HepG2 (cell line): Measurements from ENCODE around the gene C2orf81. TPM values are rescaled to one million over a fixed set of nuclear protein-coding genes. Genes with fewer than 3 reads are reported as not detected.
"Not testable (repeated sequence)": the region's sequence is repeated elsewhere in the genome, so short reads cannot be mapped to it uniquely, and the experiment has no call there.

Source experiments
- ARID3A ChIP-seq: IDR thresholded peaks from 2 replicates; pipeline ENCODE4 v1.6.1; 2012; ENCODE audit warnings: low read depth, low read length, improper control_type of control experiment
- CCDC6 ChIP-seq: sonication (generic); formaldehyde crosslinking; IDR thresholded peaks from 2 replicates; pipeline ENCODE4 v1.8.1; 2022; ENCODE audit warnings: mild to moderate bottlenecking, missing genetic modification reagents, moderate library complexity
- CREB1 ChIP-seq, 2 experiments: fragments of 450-650 bp in 1 of 2; IDR thresholded peaks; 2 replicates each; pipeline ENCODE4 v1.6.1; 2016 to 2017; ENCODE audit warnings: control low read depth in 1 of 2, mild to moderate bottlenecking in 1 of 2, missing compliant biosample characterization in 1 of 2, missing genetic modification characterization in 1 of 2
- HINFP ChIP-seq: sonication (generic); formaldehyde crosslinking; IDR thresholded peaks from 2 replicates; pipeline ENCODE4 v1.4.0; 2020; ENCODE audit warnings: low read depth, mild to moderate bottlenecking, missing genetic modification reagents
- HNF1A ChIP-seq, 2 experiments: sonication (generic) in 1 of 2; formaldehyde crosslinking in 1 of 2; IDR thresholded peaks; 2 replicates each; pipeline versions ENCODE4 v1.4.0 to v1.6.1; 2016 to 2020; ENCODE audit warnings: borderline replicate concordance in 1 of 2, low read depth in 1 of 2, mild to moderate bottlenecking in 1 of 2, missing genetic modification reagents in 1 of 2
- KDM1A ChIP-seq: IDR thresholded peaks from 2 replicates; pipeline ENCODE4 v1.6.1; 2016; ENCODE audit warnings: missing compliant biosample characterization
- PHF21A ChIP-seq: sonication (generic); formaldehyde crosslinking; IDR thresholded peaks from 2 replicates; pipeline ENCODE4 v1.5.0; 2020; ENCODE audit warnings: mild to moderate bottlenecking, missing genetic modification reagents
- POGZ ChIP-seq: sonication (generic); formaldehyde crosslinking; IDR thresholded peaks from 2 replicates; pipeline ENCODE4 v1.4.0; 2020; ENCODE audit warnings: mild to moderate bottlenecking, missing genetic modification reagents
- RCOR2 ChIP-seq: IDR thresholded peaks from 2 replicates; pipeline ENCODE4 v1.6.1; 2016; ENCODE audit warnings: missing biosample characterization, missing genetic modification reagents
- SMC3 ChIP-seq: IDR thresholded peaks from 2 replicates; pipeline ENCODE4 v1.6.1; 2011; ENCODE audit warnings: low read length, improper control_type of control experiment
- TARDBP ChIP-seq: sonication (generic); formaldehyde crosslinking; IDR thresholded peaks from 2 replicates; pipeline ENCODE4 v1.8.0; 2022; ENCODE audit warnings: mild to moderate bottlenecking, missing genetic modification reagents
- TBP ChIP-seq: sonication (generic); formaldehyde crosslinking; IDR thresholded peaks from 2 replicates; pipeline ENCODE4 v1.5.0; 2020; ENCODE audit warnings: missing genetic modification reagents
- TBX2 ChIP-seq: sonication (generic); formaldehyde crosslinking; IDR thresholded peaks from 2 replicates; pipeline ENCODE4 v1.5.0; 2020; ENCODE audit warnings: missing genetic modification reagents, mild to moderate bottlenecking, borderline replicate concordance
- ZNF121 ChIP-seq: sonication (generic); formaldehyde crosslinking; IDR thresholded peaks from 2 replicates; pipeline ENCODE4 v1.5.0; 2020; ENCODE audit warnings: mild to moderate bottlenecking, missing genetic modification reagents
- ZNF264 ChIP-seq: sonication (generic); formaldehyde crosslinking; IDR thresholded peaks from 2 replicates; pipeline ENCODE4 v1.4.0; 2020; ENCODE audit warnings: missing genetic modification reagents
- ZNF292 ChIP-seq: sonication (generic); formaldehyde crosslinking; IDR thresholded peaks from 2 replicates; pipeline ENCODE4 v1.8.1; 2022; ENCODE audit warnings: mild to moderate bottlenecking, low read depth, missing genetic modification reagents, borderline replicate concordance
- ZNF350 ChIP-seq: sonication (generic); formaldehyde crosslinking; IDR thresholded peaks from 2 replicates; pipeline ENCODE4 v1.4.0; 2020; ENCODE audit warnings: mild to moderate bottlenecking, low read depth, missing genetic modification reagents, borderline replicate concordance
- ZNF451 ChIP-seq: sonication (generic); formaldehyde crosslinking; IDR thresholded peaks from 2 replicates; pipeline ENCODE4 v1.5.0; 2020; ENCODE audit warnings: mild to moderate bottlenecking, missing genetic modification reagents
- ZNF775 ChIP-seq: sonication (generic); formaldehyde crosslinking; IDR thresholded peaks from 2 replicates; pipeline ENCODE4 v1.4.0; 2020; ENCODE audit warnings: missing genetic modification reagents, mild to moderate bottlenecking, moderate library complexity, borderline replicate concordance
- ZNF782 ChIP-seq: sonication (generic); formaldehyde crosslinking; IDR thresholded peaks from 2 replicates; pipeline ENCODE4 v1.4.0; 2020; ENCODE audit warnings: missing genetic modification reagents, mild to moderate bottlenecking, borderline replicate concordance
- ZSCAN22 ChIP-seq: sonication (generic); formaldehyde crosslinking; IDR thresholded peaks from 2 replicates; pipeline ENCODE4 v1.4.0; 2020; ENCODE audit warnings: mild to moderate bottlenecking, missing genetic modification reagents
- polyA plus RNA-seq, 8 experiments: library from polyadenylated mRNA; depleted of rRNA in 3 of 8; stranded (reverse) in 7 of 8; unstranded in 1 of 8; fragments of >200 nt; fragmentation: Illumina TruSeq in 4 of 8; extraction: Trizol in 4 of 8; gene quantifications; 2 replicates each; pipeline versions ENCODE4 v1.2.1 to v1.2.3, GENCODE V29; 2011 to 2016; ENCODE audit warnings: low read depth in 4 of 8, missing spikeins in 1 of 8, mixed read lengths in 1 of 8; ENCODE audit not compliant: insufficient read depth in 1 of 8
- total RNA-seq, 5 experiments: library from RNA; depleted of rRNA; stranded (reverse); fragments of >200 nt; fragmentation: Illumina TruSeq; extraction: Trizol; gene quantifications; 2 replicates each; pipeline ENCODE4 v1.2.3, GENCODE V29; 2016; ENCODE audit warnings: low read depth in 1 of 5

C2orf81 gene
- total and polyA plus RNA-seq, 2 of the 13 experiments (the other 11 are each of a cell fraction or from before 2014, with no cell fraction given) = 0.15 to 0.17 TPM

GRCh38 chr2:74442483-74443297 lies 21.3 kb upstream of the C2orf81 start (continued):
- TF ChIP-seq TBX2 (CRISPR knock-in tag) (peak; percentile 62), ZNF292 (CRISPR knock-in tag) (peak; percentile 22; the same call in 1 of the 2 replicates), POGZ (CRISPR knock-in tag) (peak; percentile 55; the same call in 1 of the 2 replicates), TBP (CRISPR knock-in tag) (0 out of 2 replicates have a peak, but pooled peaks have one; percentile 60), KDM1A (peak; percentile 77), ZSCAN22 (CRISPR knock-in tag) (peak; percentile 26; the same call in 1 of the 2 replicates), PHF21A (CRISPR knock-in tag) (peak; percentile 11), ZNF775 (CRISPR knock-in tag) (0 out of 2 replicates have a peak, but pooled peaks have one; percentile 14), CCDC6 (CRISPR knock-in tag) (peak; percentile 8; the same call in 1 of the 2 replicates), ZNF121 (peak; percentile 84; the same call in 1 of the 2 replicates), SMC3 (0 out of 2 replicates have a peak, but pooled peaks have one; percentile 0), ARID3A (peak; percentile 46; the same call in 1 of the 2 replicates), RCOR2 (CRISPR knock-in tag) (peak; percentile 84), HNF1A (CRISPR knock-in tag; IDR thresholded peaks at IDR 0.05; ENCODE audit: borderline replicate concordance) (peak; percentile 64; the same call in 1 of the 2 replicates), ZNF264 (CRISPR knock-in tag) (peak; percentile 64; the same call in 1 of the 2 replicates), ZNF451 (CRISPR knock-in tag) (0 out of 2 replicates have a peak, but pooled peaks have one; percentile 7), HINFP (CRISPR knock-in tag) (peak; percentile 8; the same call in 1 of the 2 replicates), CREB1 (CRISPR knock-in tag; IDR thresholded peaks at IDR 0.05) (peak; percentile 78), TARDBP (CRISPR knock-in tag) (peak; percentile 10; the same call in 1 of the 2 replicates), ZNF782 (CRISPR knock-in tag) (0 out of 2 replicates have a peak, but pooled peaks have one; percentile 23), ZNF350 (CRISPR knock-in tag) (peak; percentile 67; the same call in 1 of the 2 replicates)
- TF ChIP-seq HNF1A (IDR thresholded peaks at IDR 0.05; ENCODE audit: low read depth); CREB1 (IDR thresholded peaks at IDR 0.05): not testable (repeated sequence)
